ENCODE measurements around the gene NUP205.

DNA sequence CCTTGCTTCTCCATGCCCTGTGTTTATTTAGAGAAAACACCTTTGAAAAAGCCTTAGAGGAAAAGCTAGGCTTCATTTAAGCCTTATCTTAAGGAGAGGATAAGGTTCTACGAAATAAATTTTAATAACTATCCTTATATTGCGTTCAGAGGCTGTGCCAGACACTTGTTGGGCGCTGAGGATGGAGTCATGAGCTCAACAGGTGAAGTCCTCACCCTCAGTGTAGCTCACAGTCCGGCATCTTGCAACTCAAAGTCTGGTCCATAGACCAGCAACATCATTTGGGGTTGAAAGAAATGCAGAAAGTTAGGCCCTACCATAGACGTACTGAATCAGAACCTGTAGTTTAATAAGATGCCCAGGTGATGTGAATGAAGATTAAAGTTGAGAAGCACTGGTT is 100.8 kb downstream of the NUP205 start:
- TF ChIP-seq ZNF274 (IDR thresholded peaks at IDR 0.05; ENCODE audit: low read depth, low read length) (no peak), YY1 (IDR thresholded peaks at IDR 0.05; ENCODE audit: insufficient read depth, insufficient read length) (no peak)
